Skin epidermis (tissue), 12 donors: ENCODE results near the gene CADPS2.
A peak's percentile ranks its signal among the peaks of the same experiment; 100 is the strongest.

Experiments
- H3K27ac ChIP-seq, 21 experiments: fragments of 200-600 bp; sonication (generic) in 11 of 21; one replicate each; pipeline ENCODE4 v1.5.0; 2020; ENCODE audit warnings: mild to moderate bottlenecking in 3 of 21, inconsistent platforms in 2 of 21, moderate library complexity in 2 of 21
- H3K4me3 ChIP-seq, 7 experiments: fragments of 200-600 bp; sonication (generic) in 2 of 7; one replicate each; pipeline ENCODE4 v1.5.0; 2020; ENCODE audit warnings: inconsistent platforms in 2 of 7, mild to moderate bottlenecking in 2 of 7, moderate library complexity in 1 of 7

CADPS2 gene

DNA sequence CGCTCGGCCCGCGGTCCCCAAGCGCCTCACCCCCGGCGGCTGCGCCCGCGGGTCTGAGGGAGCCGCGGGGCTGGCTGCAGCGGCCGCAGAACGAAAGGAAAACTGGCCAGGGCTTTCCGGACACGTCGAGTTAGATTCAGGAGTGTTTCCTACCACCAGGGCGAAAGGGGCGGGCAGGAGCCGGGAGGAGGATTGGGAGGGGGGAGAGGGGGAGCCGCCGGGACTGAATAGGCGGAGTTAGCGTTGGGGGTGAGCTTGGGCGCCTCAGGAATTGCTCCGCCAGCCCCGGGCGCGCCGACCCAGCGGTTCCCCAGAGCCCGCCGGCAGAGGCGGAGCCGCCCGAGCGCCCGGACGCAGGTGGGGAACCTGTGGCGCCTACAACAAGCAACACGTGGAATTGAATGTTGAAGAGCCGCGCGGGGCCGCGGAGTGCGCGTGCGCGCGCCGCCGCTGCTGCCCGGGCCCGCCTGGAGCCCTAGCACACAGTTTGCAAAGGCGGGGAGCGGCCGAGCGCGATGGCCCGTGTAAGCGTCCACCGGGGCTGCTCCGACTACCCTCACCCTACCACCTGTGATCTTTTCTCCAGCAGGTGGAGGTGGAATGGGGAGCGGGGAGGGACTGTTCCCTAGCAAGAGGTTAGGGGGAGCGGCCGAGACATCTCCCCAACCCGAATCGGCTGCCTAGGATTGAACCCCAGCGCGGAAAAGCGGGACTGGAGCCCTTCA lies at the start of gene CADPS2:
Gene CADPS2 (minus strand): TSS at position 104 of the 725 bp plus-strand sequence. CDS start 123 bp downstream, outside the sequence.
- H3K27ac ChIP-seq: peak within 1 kb of the TSS; percentile 36 to 89 (median 79)

DNA sequence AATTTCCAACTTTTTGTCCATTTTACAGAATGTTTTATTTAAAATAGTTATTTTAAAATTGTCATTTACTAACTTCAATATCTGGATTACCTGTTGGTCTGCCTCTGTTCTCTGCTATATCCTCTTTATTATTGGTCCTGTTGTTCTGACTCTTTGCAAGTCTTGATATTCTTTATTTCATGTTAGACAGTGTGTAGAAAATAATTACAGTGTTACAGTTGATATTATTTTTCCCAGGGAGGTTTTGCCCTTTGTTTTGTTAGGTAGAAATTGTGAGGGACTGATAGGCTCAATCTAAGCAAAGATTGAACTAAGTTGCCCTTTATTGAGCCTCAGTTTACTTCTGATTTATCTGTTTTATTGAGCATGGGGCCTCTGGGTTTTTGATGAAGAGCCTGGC lies 49.4 kb upstream of the CADPS2 start:
- no peak overlapping the region for H3K27ac ChIP-seq
- no peak overlapping the region for H3K4me3 ChIP-seq

More for the DNA sequence above, at the start of gene CADPS2:
- H3K4me3 ChIP-seq: peak within 1 kb of the TSS; percentile 38 to 72 (median 58)

DNA sequence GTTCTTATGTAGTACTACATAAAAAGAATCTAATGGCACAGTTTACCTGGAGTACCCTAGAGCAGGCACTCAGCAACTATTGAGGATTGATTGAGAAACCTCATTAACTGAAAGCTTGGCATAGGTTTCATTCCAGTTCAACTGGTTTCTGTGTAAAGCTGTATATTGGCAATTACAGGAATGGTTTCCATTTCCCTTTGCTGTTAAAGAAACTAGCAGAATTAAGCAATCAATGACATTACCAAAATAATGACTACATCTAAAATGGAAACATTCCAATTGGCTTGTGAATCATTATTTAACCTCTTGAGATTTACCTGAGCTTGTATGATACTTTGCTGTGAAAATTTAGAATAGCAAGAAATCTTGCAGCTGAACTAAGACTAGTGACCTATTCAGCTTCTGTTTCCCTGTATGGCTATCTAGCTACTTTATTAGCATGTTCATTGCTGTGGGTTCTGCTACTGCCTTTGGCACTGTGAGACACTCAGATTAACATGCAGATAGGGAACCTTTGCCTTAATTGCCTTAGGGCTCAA lies 33.5 kb upstream of the CADPS2 start:
- Histone ChIP-seq H3K27ac (no peak overlapping the region), H3K4me3 (no peak overlapping the region)

DNA sequence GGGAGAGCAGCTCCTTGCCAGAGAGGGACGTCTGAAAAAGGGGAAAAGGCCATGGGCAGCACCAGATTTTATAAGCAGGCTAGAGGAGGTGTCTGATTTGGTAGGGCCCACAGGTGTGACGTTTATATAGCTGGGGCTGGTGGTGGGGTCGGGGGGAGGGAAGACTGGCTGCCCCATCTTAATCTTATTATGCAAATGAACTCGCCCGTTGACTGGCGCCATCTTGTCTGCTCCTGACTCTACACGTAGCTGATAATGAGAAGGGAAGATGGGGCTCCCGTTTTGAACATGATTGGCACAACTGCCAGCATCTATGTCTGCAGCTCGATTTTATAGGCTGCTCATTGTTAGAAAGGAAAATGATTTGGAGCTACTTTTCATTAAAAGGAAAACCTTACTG lies 28.6 kb upstream of the CADPS2 start:
- Histone ChIP-seq H3K27ac (no peak overlapping the region), H3K4me3 (no peak overlapping the region)

DNA sequence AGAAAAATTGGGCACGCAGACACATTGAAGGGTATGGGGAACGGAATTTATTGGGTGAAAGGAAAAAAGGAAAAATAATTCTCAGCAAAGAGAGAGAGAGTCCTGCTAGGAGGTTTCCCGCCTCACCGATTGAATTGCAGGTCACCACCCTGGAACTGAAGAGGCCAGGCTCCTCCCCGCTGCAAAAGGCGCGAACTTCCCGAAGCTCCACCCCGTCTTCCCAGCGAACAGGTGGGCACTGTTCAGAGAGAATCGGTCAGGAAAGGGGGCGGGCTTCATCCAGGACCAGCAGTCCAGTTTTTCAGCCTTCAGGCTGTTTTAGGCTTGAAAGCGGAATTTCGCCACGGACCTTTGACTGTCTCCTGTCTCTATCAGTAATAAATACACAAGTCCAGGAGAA lies 27.3 kb upstream of the CADPS2 start:
- Histone ChIP-seq H3K4me3 (no peak overlapping the region), H3K27ac (no peak overlapping the region)

DNA sequence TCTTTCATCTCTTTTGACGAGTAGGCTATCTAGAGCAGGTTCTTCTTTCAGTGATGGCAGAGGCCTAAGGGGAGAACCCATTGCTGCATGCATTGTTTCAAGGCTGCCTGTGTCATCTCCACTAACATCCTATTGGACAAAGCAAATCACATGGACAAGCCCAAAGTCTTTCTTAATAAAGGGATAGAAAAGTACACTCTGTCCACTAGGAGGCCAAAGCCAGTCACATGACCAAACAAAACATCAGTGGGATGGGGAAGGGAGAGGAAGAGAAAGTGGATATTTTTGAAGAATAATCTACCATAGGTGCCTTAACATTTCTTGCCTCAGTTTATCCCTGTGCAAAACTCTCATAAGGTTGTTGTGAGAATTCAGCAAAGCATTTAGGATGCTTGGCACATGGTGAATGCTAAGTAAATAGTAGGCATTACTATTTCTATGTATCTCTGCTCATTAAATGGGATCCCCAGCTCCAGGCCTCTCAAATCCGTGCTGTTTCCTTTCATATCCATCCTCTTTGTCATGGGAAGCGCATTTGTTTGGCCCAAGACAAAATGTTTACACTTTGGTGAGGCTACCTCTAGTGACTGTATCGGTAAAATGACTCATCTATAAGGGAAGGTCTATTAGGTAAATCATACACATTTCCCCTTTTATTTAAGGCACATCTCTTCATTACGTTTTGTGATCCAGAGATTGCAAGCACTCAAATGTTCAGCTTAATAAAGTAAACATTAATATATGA lies 16.7 kb upstream of the CADPS2 start:
- Histone ChIP-seq H3K27ac (no peak overlapping the region), H3K4me3 (no peak overlapping the region)

DNA sequence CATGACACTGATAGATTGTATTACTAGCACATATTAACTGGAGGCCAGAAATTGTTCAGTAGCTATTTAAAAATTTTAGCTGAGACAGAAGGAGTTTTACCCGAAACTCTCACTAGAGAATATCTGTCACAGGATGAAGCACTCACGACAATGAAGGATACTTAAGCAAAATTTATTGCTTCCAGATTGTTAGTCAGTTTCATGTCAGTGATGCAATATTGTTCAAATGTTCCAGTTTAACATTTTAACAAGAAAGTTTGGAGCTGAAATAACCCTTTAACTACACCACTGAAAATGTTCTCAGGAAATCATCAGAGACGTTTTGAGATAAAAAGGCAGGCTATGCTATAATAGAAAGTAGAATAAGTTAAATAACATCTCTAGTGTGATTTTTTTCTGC lies 15.0 kb upstream of the CADPS2 start:
- H3K27ac ChIP-seq: no peak overlapping the region
- no peak overlapping the region for H3K4me3 ChIP-seq

DNA sequence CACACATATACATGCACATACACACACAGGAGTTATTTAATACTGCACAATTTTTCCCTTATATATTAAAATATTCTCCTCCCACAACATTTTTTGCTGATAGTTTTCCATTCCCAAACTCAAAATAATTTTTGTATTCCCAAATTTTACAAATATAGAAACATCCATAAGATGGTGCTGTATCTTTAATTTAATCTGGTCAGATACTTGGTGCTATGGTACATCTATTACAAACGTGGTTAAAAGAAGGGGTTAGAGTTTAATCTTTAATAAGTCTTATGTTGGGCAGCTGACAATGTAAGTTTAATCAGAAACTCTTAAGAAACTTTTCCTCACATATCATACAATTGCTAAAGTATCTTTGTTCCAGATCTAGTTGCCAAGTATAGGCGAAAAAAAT lies 10.2 kb upstream of the CADPS2 start:
- no peak overlapping the region for H3K27ac ChIP-seq
- H3K4me3 ChIP-seq: no peak overlapping the region

DNA sequence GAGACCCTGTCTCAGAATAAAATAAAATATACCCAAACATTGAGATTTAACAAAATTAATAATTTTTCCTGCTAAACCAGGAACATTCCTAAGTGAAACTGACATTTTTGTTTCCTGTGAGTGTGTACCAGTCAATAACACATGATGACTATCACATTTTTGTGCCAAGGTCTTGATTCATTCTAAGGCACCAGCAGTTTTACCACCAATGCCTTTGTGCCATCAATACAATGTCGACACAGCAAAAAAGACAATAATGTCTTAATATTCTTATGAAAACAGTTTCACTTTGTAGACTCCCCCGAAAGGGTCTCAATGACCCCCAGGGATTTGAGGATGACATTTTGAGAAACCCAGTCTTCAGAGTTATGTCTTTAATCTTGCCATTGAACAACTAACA lies 7.2 kb upstream of the CADPS2 start:
- Histone ChIP-seq H3K4me3 (no peak overlapping the region), H3K27ac (no peak overlapping the region)

DNA sequence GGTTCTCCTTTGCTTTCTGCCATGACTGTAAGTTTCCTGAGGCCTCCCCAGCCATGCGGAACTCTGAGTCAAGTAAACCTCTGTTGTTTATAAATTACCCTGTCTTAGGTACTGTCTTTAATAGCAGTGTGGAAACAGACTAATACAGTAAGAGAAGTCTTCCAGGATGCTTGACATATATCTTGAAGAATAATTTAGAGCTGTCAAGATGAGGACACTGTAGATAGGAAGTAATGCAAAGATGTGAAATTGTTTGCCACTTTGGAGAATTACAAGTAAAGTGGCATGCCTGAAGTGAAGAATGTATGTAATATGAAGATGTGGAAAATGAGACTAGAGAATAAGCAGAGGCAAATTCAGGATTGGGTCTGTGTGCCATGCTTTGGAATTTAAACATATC lies 2.9 kb upstream of the CADPS2 start:
- H3K27ac ChIP-seq: no peak overlapping the region
- H3K4me3 ChIP-seq: no peak overlapping the region

DNA sequence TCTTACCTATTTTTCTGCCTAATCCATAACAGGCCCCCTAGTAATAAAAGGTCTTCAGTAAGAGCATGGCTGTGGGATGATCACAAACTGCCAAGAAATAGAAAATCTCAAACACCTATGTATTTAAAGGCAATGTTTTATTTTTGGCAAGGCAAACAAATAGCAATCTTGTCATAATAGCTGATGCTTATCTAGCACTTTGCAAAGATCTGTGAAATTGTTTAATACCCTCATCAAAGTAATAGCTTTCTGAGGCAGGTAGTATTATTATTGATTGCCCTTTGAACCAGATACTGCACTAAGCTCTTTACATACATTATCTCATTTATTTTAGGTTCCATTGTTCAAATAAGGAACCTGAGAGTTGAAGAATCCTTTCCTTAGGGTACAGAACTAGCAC lies 1.6 kb upstream of the CADPS2 start:
- Histone ChIP-seq H3K27ac (no peak overlapping the region), H3K4me3 (no peak overlapping the region)

DNA sequence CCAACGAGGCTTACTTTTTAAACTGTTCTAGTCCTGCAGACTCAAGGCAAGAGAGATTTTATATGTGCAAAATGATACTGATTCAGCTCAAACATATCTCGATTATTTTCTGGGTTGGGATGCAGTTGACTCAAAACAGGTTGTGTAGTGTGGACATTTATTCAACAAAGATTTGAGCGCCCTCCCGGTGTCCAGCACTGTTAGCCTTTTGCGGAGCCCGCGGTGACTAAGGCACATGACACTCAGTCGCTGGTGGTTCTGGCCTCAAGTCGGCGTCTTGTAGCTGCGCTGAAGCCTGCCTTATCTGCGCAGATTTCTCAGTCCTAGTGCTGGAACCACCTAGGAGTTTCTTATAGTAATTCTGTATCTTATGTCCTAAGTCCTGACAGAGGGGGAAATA lies 938 bp upstream of the CADPS2 start:
- peak overlapping the region in 1 of 21 experiments; percentile 89 for H3K27ac ChIP-seq
- H3K4me3 ChIP-seq: peak overlapping the region; percentile 38 to 72 (median 58)

DNA sequence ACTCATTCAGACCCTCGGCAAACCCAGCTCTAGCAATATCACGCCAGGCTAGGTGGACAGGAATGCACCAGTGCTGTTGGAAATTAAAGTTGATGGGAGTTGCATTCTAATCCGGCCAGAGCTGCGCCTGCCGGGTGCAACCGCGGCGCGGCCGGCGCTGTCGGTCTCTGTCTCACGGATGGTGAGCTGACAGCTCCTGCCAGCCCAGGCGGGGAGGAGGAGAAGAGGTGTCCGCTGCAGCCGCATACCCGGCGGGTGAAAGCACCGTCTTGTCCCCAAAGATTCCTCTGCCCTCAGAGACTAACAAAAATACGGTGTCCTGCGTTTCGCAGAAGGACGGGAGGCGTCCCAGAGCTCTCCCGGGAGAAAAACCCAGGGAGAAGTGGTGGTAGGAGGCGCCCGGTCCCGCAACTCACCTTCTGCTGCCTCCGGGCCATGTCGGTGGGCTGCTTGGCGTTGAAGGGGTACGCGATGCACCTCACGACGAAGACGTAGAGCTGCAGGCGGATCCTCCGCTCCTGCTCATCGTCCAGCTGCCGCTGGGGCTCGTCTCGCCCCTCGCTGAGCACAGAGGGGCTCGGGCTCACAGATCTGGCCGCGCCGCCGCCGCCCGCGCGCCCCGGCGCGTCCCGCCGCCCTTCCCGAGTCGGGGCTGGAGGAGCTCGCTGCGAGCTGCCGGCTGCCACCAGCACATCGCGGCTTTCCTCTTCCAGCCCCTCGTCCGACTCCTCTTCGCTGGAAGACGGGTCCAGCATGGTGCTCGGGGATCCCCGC lies 490 bp downstream of the CADPS2 start:
- Histone ChIP-seq H3K4me3 (peak overlapping the region; percentile 38 to 72 (median 58)), H3K27ac (peak overlapping the region; percentile 36 to 89 (median 79))

DNA sequence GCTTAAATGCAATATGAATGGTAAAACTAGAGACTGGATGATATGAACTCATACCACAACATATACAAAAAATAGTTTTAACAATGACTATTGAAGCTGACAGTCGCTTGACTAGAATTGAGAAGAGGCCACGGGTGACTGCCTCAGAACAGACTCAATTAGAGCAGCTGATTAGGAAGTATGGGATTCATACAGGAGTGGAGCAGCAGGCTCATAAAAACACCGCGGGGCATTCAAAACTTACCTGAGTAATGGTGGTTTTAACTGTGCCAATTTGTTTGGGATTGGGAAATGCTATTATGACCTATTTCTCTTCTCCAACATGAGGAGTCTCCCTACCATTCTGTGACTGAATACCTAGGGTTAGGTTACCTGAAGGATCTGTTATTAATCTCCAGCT lies 2.1 kb downstream of the CADPS2 start:
- H3K27ac ChIP-seq: no peak overlapping the region
- H3K4me3 ChIP-seq: no peak overlapping the region

DNA sequence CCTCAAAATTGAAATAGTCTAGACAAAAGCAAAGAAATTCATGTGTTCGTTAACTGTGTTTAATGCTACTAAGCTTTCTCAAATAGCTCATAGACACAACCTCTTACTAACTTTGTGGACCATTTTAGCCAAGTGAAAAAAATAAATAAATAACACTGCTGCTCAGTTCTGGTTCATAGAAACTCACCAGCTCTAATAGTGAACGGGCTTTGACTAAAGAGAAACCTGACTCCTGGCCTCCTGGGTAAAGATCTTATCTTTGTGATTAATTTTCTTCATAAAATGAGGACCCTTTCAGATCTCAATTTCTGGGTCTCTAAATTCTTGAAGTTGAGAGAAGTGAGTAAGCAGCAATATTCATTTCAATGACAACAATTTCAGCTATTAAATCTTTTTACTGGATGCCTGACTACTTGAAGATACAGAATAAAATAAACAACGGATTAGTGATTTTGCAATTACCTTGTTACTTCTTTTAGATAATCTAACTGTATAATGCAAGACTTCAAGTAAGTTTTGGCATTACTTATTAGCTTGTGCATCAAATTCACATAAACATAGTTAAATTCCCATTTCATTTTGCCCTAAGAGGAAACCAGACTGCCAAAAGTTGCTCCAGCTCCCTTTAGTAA lies 3.1 kb downstream of the CADPS2 start:
- Histone ChIP-seq H3K4me3 (no peak overlapping the region), H3K27ac (no peak overlapping the region)

DNA sequence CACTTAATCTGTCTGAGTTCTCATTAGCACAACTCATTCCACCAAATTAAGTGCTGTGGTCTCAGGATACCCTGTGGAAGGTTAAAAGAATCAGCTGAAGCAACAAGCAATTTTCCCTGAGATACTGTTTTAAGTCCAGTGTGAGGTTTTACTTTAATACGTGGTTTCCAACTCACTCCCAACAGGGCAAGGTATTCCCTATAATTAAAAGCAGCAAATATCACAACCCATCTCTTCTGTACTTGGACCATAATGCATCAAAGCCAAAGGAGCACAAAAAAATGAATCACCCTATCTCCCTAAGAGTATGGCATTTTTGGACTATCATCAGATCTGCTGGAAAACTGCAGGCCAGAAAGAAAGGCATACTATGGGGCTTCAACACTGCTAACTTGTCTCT lies 4.9 kb downstream of the CADPS2 start:
- H3K4me3 ChIP-seq: no peak overlapping the region
- H3K27ac ChIP-seq: no peak overlapping the region

DNA sequence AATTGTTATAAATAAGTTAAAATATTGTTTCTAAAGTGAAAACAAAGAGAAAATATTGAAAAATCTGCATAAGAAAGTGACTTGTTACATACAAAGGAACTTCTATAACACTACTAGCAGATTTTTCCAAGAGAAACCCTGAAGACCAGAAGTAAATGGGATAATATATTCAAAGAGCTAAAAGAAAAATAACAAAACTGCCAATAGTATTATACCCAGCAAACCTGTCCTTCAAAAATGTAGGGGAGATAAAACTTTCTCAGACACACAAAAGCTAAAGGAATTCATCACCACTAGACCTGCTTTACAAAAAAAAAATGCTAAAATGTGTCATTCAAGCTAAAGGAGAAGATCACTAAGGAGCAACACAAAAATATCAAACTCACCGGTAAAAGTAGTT lies 17.0 kb downstream of the CADPS2 start:
- H3K4me3 ChIP-seq: no peak overlapping the region
- H3K27ac ChIP-seq: no peak overlapping the region

DNA sequence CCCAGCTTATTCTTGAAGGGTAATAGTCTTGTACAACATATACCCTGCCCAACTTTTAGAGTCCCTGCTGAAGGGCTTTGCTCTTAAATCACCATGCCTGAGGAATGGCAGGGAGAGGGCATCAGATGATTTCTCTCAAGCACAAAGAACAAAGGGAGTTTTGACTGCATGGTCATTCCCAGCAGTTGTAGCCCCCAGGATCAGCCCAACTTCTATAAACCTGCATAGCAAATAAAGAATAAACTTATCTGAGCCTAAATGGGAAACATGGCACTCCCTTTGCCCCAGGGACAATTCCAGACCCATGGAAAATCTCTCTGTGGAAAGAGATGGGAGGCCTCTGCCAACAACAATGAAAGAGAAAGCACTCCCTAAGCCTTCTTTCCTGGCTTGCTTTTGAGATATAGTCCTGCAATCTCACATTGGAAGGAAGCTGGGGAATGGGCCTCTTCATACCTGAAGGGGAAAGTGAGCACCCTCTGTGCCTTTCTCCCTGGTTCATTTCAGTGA lies 18.7 kb downstream of the CADPS2 start:
- H3K4me3 ChIP-seq: no peak overlapping the region
- peak overlapping the region in 2 of 21 experiments; percentile 4 to 22 for H3K27ac ChIP-seq

DNA sequence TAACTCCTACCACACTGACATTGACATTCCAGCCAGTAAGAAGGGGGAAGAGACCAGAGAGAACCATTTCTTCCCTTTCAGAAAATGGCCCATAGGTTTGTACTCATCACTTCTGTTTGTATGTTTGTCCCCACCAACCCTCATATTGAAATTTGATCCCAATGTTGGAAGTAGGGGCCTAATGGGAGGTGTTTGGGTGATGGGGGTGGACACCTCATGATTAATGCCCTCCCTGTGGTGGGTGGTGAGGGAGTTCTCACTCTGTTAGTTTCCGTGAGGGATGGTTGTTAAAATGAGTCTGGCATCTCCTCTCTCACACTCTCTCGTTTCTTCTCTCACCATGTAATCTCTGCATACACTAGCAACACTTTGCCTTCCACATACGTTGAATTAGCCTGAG lies 21.4 kb downstream of the CADPS2 start:
- H3K4me3 ChIP-seq: no peak overlapping the region
- H3K27ac ChIP-seq: no peak overlapping the region

DNA sequence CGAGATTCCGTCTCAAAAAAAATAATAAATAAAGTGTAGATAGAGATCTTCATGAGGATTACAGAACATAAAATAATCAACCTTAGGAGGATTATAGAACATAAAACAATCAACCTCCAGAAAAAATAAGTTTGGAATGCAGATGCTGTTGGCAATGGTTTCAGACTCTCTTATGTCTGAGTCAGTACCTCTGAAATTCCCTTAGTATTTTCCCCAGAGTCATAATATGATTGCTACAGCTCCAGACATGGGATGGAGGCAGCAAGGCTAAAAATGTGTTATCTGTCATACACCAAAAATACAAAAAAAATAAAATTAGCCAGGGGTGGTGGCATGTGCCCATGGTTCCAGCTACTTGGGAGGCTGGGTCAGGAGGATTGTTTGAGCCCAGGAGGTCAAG lies 22.2 kb downstream of the CADPS2 start:
- no peak overlapping the region for H3K27ac ChIP-seq
- no peak overlapping the region for H3K4me3 ChIP-seq
